Aorta (tissue), 5 donors: ENCODE measurements around the gene USP25. TPM values are rescaled to one million over a fixed set of nuclear protein-coding genes. Genes with fewer than 3 reads are reported as not detected.

Experiments used
- ATAC-seq: fragments of 200-7000 bp; cut with Tn5 transposase; one replicate; pipeline ENCODE4 v1.9.1; 2022; ENCODE audit warnings: moderate library complexity; ENCODE audit not compliant: low FRiP score
- DNase-seq, 2 donors: peaks; one replicate each; pipeline ENCODE4 v3.0.0-alpha.2; 2020
- H3K27ac ChIP-seq, 2 donors: one replicate each; pipeline ENCODE4 v1.5.1; 2013; ENCODE audit warnings: low read length in 2 of 2, mild to moderate bottlenecking in 2 of 2, moderate library complexity in 2 of 2, control low read depth in 1 of 2, inconsistent platforms in 1 of 2, low read depth in 1 of 2
- H3K27me3 ChIP-seq, 2 donors: one replicate each; pipeline ENCODE4 v1.6.1; 2013; ENCODE audit warnings: control low read depth in 1 of 2, low read length in 1 of 2, mild to moderate bottlenecking in 1 of 2, moderate library complexity in 1 of 2; ENCODE audit not compliant: insufficient read depth in 2 of 2, control insufficient read depth in 1 of 2
- H3K36me3 ChIP-seq, 2 donors: one replicate each; pipeline ENCODE4 v1.6.1; 2013; ENCODE audit warnings: control low read depth in 1 of 2, low read length in 1 of 2, mild to moderate bottlenecking in 1 of 2; ENCODE audit not compliant: insufficient read depth in 2 of 2, control insufficient read depth in 1 of 2
- H3K4me1 ChIP-seq, 2 donors: one replicate each; pipeline ENCODE4 v1.6.1; 2013; ENCODE audit warnings: low read length in 2 of 2, control low read depth in 1 of 2, mild to moderate bottlenecking in 1 of 2, moderate library complexity in 1 of 2; ENCODE audit not compliant: insufficient read depth in 2 of 2, control insufficient read depth in 1 of 2
- H3K4me3 ChIP-seq, 2 donors: one replicate each; pipeline ENCODE4 v1.5.1; 2013; ENCODE audit warnings: low read length in 2 of 2, control low read depth in 1 of 2, mild to moderate bottlenecking in 1 of 2
- H3K9me3 ChIP-seq: one replicate; pipeline ENCODE4 v1.6.1; 2013; ENCODE audit warnings: mild to moderate bottlenecking, low read length; ENCODE audit not compliant: control insufficient read depth
- WGBS, 2 donors: extraction: QIAGEN DNeasy Blood & Tissue Kit; methylation state at CpG; one replicate each; pipeline ENCODE4 v1.1.7; 2013; 5-methylcytosine and 5-hydroxymethylcytosine counted together
- intact Hi-C, 2 donors: fragments of 100-400 bp; cut with DNase I; formaldehyde crosslinking; loops; one replicate each; pipeline versions ENCODE4 v1.14.2 to v1.15.0; 2022
- polyA plus RNA-seq, 2 donors: library from polyadenylated mRNA; stranded (reverse); fragments of 200-250 nt; gene quantifications; one replicate each; pipeline ENCODE4 v1.2.3, GENCODE V29; 2013
- total RNA-seq, 2 donors: library from RNA; stranded (reverse); fragmentation: NEBNext Ultra II Directional; extraction: Animal tissue kit (Norgen Biotek cat#: 25700); gene quantifications; one replicate each; pipeline ENCODE4 v1.2.1, GENCODE V29; 2021
- donor health status: healthy with polysubstance abuse.
- donor health status: Bipolar disorder and iron deficiency.
- donor health status: DM: no; HTN: no; CAD: no.
- donor health status: DM: no; HTN: no; CAD: no.
- donor health status: DM: yes; HTN: yes; CAD: no.

The USP25 gene
- total and polyA plus RNA-seq, 4 donors: 9.3 to 54.2 (median 25.5) TPM

- H3K27ac ChIP-seq: no peak overlapping the region
- ATAC-seq (no peak), DNase-seq (no peak)
- no peaks in the 10 kb centered on the region for H3K9me3 ChIP-seq
- WGBS, 2 donors: 96% methylated on average over 1 of the region's 1 CpG
- intact Hi-C loops: no loop called here
- no peaks in the 10 kb centered on the region for H3K27me3 ChIP-seq
- H3K4me3 ChIP-seq: no peak overlapping the region
- H3K4me1 ChIP-seq: no peaks in the 10 kb centered on the region
- no peaks in the 10 kb centered on the region for H3K36me3 ChIP-seq
Observed at GRCh38 chr21:15856813-15857212, 127.0 kb downstream of the USP25 start.

GRCh38 chr21:15857740-15858139 lies 128.0 kb downstream of the USP25 start:
- Histone ChIP-seq H3K4me1 (no peaks in the 10 kb centered on the region), H3K9me3 (no peaks in the 10 kb centered on the region), H3K27ac (no peak overlapping the region), H3K36me3 (no peaks in the 10 kb centered on the region), H3K4me3 (no peak overlapping the region), H3K27me3 (no peaks in the 10 kb centered on the region)
- WGBS, 2 donors: 38 to 40% methylated on average over 2 of the region's 2 CpGs
- intact Hi-C loops: no loop called here
- ATAC-seq (no peak), DNase-seq (no peak)

GRCh38 chr21:15860541-15860940 lies 130.8 kb downstream of the USP25 start:
- DNase-seq: no peak
- Histone ChIP-seq H3K9me3 (no peaks in the 10 kb centered on the region), H3K4me1 (no peaks in the 10 kb centered on the region), H3K27me3 (no peaks in the 10 kb centered on the region), H3K4me3 (no peak overlapping the region), H3K36me3 (no peaks in the 10 kb centered on the region), H3K27ac (no peak overlapping the region)
- ATAC-seq: no peak
- intact Hi-C loops: no loop called here

GRCh38 chr21:15868940-15869339 lies 139.2 kb downstream of the USP25 start:
- no peak overlapping the region for H3K4me3 ChIP-seq
- no peak for ATAC-seq
- no peak for DNase-seq
- WGBS, 2 donors: 86 to 97% methylated on average over 4 of the region's 4 CpGs
- peaks cover 0 to 2% of the 10 kb centered on the region in 2 donors for H3K36me3 ChIP-seq
- intact Hi-C loops: no loop called here
- no peaks in the 10 kb centered on the region for H3K27me3 ChIP-seq
- no peaks in the 10 kb centered on the region for H3K9me3 ChIP-seq
- no peaks in the 10 kb centered on the region for H3K4me1 ChIP-seq
- no peak overlapping the region for H3K27ac ChIP-seq

- peaks cover 0 to 2% of the 10 kb centered on the region in 2 donors for H3K36me3 ChIP-seq
- 89 to 90% methylated on average over 4 of the region's 4 CpGs for WGBS, 2 donors
- H3K27me3 ChIP-seq: no peaks in the 10 kb centered on the region
- ATAC-seq: no peak
- no peak overlapping the region for H3K27ac ChIP-seq
- H3K4me3 ChIP-seq: no peak overlapping the region
- no peaks in the 10 kb centered on the region for H3K9me3 ChIP-seq
- no peak for DNase-seq
- H3K4me1 ChIP-seq: no peaks in the 10 kb centered on the region
- intact Hi-C loops: no loop called here
Observed at GRCh38 chr21:15870819-15871218, 141.0 kb downstream of the USP25 start.

- no peak for DNase-seq
- Histone ChIP-seq H3K27ac (no peak overlapping the region), H3K4me3 (no peak overlapping the region), H3K36me3 (peaks cover 0 to 2% of the 10 kb centered on the region in 2 donors), H3K9me3 (no peaks in the 10 kb centered on the region), H3K27me3 (no peaks in the 10 kb centered on the region), H3K4me1 (no peaks in the 10 kb centered on the region)
- WGBS, 2 donors: 93 to 95% methylated on average over 4 of the region's 4 CpGs
- intact Hi-C loops: no loop called here
- no peak for ATAC-seq
Observed at GRCh38 chr21:15872236-15872635, 142.5 kb downstream of the USP25 start.

GRCh38 chr21:15874615-15875014 lies 144.8 kb downstream of the USP25 start:
- no peaks in the 10 kb centered on the region for H3K4me1 ChIP-seq
- H3K9me3 ChIP-seq: no peaks in the 10 kb centered on the region
- DNase-seq: no peak
- H3K36me3 ChIP-seq: peaks cover 0 to 4% of the 10 kb centered on the region in 2 donors
- H3K4me3 ChIP-seq: no peak overlapping the region
- no peak overlapping the region for H3K27ac ChIP-seq
- 79 to 84% methylated on average over 5 of the region's 5 CpGs for WGBS, 2 donors
- no peaks in the 10 kb centered on the region for H3K27me3 ChIP-seq
- intact Hi-C loops: no loop called here
- no peak for ATAC-seq

GRCh38 chr21:15875286-15875685 lies 145.5 kb downstream of the USP25 start:
- intact Hi-C loops: no loop called here
- Histone ChIP-seq H3K27me3 (no peaks in the 10 kb centered on the region), H3K36me3 (peaks cover 0 to 4% of the 10 kb centered on the region in 2 donors), H3K4me3 (no peak overlapping the region), H3K27ac (no peak overlapping the region), H3K9me3 (no peaks in the 10 kb centered on the region), H3K4me1 (no peaks in the 10 kb centered on the region)
- no peak for DNase-seq
- WGBS, 2 donors: 69 to 76% methylated on average over 3 of the region's 3 CpGs
- no peak for ATAC-seq

GRCh38 chr21:15893902-15894301 lies 164.1 kb downstream of the USP25 start:
- DNase-seq (no peak), ATAC-seq (no peak)
- WGBS, 2 donors: 74 to 81% methylated on average over 4 of the region's 4 CpGs
- no peaks in the 10 kb centered on the region for H3K9me3 ChIP-seq
- no peaks in the 10 kb centered on the region for H3K36me3 ChIP-seq
- no peak overlapping the region for H3K27ac ChIP-seq
- no peaks in the 10 kb centered on the region for H3K27me3 ChIP-seq
- intact Hi-C loops: loop anchor here in 1 of 2 donors (10.0 kb wide), 1 partner anchor 441 kb away; no protein-coding TSS in a partner anchor
- no peaks in the 10 kb centered on the region for H3K4me1 ChIP-seq
- no peak overlapping the region for H3K4me3 ChIP-seq
